ENCODE measurements around the gene PPP1R18. TPM values are rescaled to one million over a fixed set of nuclear protein-coding genes. Genes with fewer than 3 reads are reported as not detected.

PPP1R18 gene
- total and polyA plus RNA-seq, 4 donors: 28.2 to 155 (median 66.6) TPM

DNA sequence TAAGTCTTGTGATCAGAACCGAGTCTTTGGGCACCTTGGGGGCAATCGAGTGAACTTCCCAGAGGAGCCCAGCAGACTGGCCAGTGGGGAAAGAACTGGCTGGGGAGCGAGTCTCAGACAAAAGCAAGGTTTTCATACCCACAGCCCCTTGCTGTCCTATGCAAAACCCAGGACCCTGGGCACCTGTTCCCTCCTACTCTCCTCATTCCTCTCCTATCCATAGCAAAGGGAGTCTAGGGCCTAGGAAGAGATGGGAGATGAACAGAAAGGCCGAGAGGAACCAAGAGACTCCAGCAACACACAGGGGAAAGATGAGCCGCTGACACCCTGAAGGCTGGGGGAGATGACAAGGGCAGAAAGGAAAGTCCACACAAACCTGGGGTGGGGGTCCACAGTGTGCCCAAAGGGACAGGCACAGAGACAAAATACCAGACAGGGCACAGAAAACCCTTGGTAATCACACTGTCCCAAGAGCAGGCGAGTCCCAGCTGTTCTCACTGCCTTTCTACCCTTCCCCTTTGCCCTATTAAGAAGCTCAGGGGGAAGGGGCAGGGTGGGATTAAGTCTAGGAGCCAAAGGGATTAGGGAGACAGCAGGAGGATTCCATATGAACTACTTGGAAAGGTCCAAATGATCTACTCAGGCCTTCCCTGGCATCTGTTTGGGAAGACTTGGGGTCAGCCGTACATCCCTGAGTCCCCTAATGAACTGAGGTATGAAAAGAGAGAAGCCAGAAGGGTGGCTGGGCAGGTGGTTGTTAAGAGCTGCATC, 6.5 kb downstream of the PPP1R18 start:
- Histone ChIP-seq H3K27ac (ENCODE audit: low read depth in 1 of 2, low read length in 1 of 2) (peak overlapping the region in 1 of 2 donors; percentile 55), H3K4me1 (ENCODE audit: control insufficient read depth in 5 of 5, insufficient read depth in 5 of 5, low read length in 5 of 5) (peaks cover 0 to 33% (median 5%) of the 10 kb centered on the region in 5 donors), H3K4me3 (peak overlapping the region; percentile 18), H3K9ac (ENCODE audit: insufficient read depth in 1 of 2, low read length in 2 of 2) (no peak overlapping the region), H3K36me3 (ENCODE audit: control insufficient read depth in 4 of 4, insufficient read depth in 4 of 4, low read length in 4 of 4) (peaks cover 13 to 26% (median 16%) of the 10 kb centered on the region in 4 donors), H3K9me3 (ENCODE audit: control insufficient read depth in 4 of 4, insufficient read depth in 3 of 4, low read length in 3 of 4) (no peaks in the 10 kb centered on the region), H3K27me3 (ENCODE audit: control insufficient read depth in 3 of 3, insufficient read depth in 3 of 3, low read length in 2 of 3) (no peaks in the 10 kb centered on the region)
- TF ChIP-seq, protein P1, sequence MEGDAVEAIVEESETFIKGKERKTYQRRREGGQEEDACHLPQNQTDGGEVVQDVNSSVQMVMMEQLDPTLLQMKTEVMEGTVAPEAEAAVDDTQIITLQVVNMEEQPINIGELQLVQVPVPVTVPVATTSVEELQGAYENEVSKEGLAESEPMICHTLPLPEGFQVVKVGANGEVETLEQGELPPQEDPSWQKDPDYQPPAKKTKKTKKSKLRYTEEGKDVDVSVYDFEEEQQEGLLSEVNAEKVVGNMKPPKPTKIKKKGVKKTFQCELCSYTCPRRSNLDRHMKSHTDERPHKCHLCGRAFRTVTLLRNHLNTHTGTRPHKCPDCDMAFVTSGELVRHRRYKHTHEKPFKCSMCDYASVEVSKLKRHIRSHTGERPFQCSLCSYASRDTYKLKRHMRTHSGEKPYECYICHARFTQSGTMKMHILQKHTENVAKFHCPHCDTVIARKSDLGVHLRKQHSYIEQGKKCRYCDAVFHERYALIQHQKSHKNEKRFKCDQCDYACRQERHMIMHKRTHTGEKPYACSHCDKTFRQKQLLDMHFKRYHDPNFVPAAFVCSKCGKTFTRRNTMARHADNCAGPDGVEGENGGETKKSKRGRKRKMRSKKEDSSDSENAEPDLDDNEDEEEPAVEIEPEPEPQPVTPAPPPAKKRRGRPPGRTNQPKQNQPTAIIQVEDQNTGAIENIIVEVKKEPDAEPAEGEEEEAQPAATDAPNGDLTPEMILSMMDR (IDR thresholded peaks at IDR 0.05; ENCODE audit: control extremely low read depth, extremely low read depth): no peak
- no peak for DNase-seq
- ATAC-seq (ENCODE audit: insufficient read depth, low FRiP score): no peak
- WGBS, 2 donors: 71 to 79% methylated on average over 7 of the region's 7 CpGs

DNA sequence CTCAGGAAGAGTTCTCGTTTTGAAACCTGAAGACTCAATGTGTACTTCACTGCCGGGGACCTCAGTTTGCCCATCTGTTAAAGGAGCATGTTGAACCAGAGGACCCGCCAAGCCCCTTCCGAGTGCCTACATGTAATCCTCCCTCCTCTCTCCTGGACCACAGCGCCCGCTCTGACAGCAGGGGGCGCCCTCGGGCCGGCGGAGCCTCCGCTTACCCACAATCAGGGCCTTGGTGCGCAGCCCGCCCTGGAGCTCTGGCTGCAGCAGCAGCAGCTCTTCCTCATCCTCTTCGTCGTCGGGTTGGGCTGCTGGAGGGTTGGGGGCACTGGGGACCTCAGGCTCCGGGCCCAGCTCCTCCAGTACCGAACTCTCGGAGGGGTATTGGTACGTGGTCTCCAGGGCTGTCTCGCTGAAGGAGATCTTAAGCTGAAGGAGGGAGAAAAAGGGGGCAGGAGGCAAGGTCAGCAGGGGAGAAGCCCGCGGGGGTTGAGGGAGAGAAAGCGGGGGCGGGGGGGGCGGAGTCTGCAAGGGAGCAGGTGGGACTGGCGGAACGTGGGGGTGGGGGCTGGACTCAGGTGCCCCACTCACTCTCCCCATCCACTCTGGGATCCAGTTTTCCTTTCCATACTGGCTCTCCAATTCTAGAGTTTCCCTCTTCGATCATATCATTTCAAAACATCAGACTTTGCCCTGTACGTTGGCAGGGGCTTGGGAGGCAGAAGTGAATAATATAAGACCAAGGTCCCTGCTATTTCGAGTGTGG, 7.3 kb downstream of the PPP1R18 start:
- no peak overlapping the region for H3K27ac ChIP-seq (ENCODE audit: low read depth in 1 of 2, low read length in 1 of 2)
- WGBS, 2 donors: 12 to 13% methylated on average over 30 to 31 of the region's 31 CpGs
- peaks cover 13 to 24% (median 15%) of the 10 kb centered on the region in 4 donors for H3K36me3 ChIP-seq (ENCODE audit: control insufficient read depth in 4 of 4, insufficient read depth in 4 of 4, low read length in 4 of 4)

GRCh38 chr6:30676660-30677285, 9.7 kb downstream of the PPP1R18 start:
- Histone ChIP-seq H3K4me3 (no peak overlapping the region), H3K9ac (ENCODE audit: insufficient read depth in 1 of 2, low read length in 2 of 2) (no peak overlapping the region), H3K4me1 (ENCODE audit: control insufficient read depth in 5 of 5, insufficient read depth in 5 of 5, low read length in 5 of 5) (peaks cover 0 to 8% (median 1%) of the 10 kb centered on the region in 5 donors), H3K27ac (ENCODE audit: low read depth in 1 of 2, low read length in 1 of 2) (no peak overlapping the region), H3K27me3 (ENCODE audit: control insufficient read depth in 3 of 3, insufficient read depth in 3 of 3, low read length in 2 of 3) (no peaks in the 10 kb centered on the region), H3K36me3 (ENCODE audit: control insufficient read depth in 4 of 4, insufficient read depth in 4 of 4, low read length in 4 of 4) (peaks cover 13 to 24% (median 16%) of the 10 kb centered on the region in 4 donors), H3K9me3 (ENCODE audit: control insufficient read depth in 4 of 4, insufficient read depth in 3 of 4, low read length in 3 of 4) (no peaks in the 10 kb centered on the region)
- 86 to 89% methylated on average over 10 of the region's 10 CpGs for WGBS, 2 donors
- TF ChIP-seq, protein P1 (IDR thresholded peaks at IDR 0.05; ENCODE audit: control extremely low read depth, extremely low read depth): no peak
- no peak for ATAC-seq (ENCODE audit: insufficient read depth, low FRiP score)
- DNase-seq: no peak

More for the DNA sequence above, 7.3 kb downstream of the PPP1R18 start:
- H3K9ac ChIP-seq (ENCODE audit: insufficient read depth in 1 of 2, low read length in 2 of 2): no peak overlapping the region
- H3K4me3 ChIP-seq: peak overlapping the region; percentile 10
- no peaks in the 10 kb centered on the region for H3K27me3 ChIP-seq (ENCODE audit: control insufficient read depth in 3 of 3, insufficient read depth in 3 of 3, low read length in 2 of 3)
- TF ChIP-seq, protein P1 (IDR thresholded peaks at IDR 0.05; ENCODE audit: control extremely low read depth, extremely low read depth): peak; percentile 99
- peak; percentile 76 to 86 (median 80) for DNase-seq
- no peaks in the 10 kb centered on the region for H3K9me3 ChIP-seq (ENCODE audit: control insufficient read depth in 4 of 4, insufficient read depth in 3 of 4, low read length in 3 of 4)
- H3K4me1 ChIP-seq (ENCODE audit: control insufficient read depth in 5 of 5, insufficient read depth in 5 of 5, low read length in 5 of 5): peaks cover 0 to 27% (median 5%) of the 10 kb centered on the region in 5 donors
- peak; percentile 72 for ATAC-seq (ENCODE audit: insufficient read depth, low FRiP score)

Data from lung (tissue), 12 donors.